Spleen (tissue), 7 donors: ENCODE measurements around the gene ST6GAL1.

ENCODE experiments used
- POLR2A ChIP-seq, 3 donors: fragments of 450-650 bp; IDR thresholded peaks; one replicate each; pipeline ENCODE4 v1.5.1; 2017; ENCODE audit warnings: antibody characterized with exemption in 3 of 3, mild to moderate bottlenecking in 1 of 3
- TF ChIP-seq, protein P1 (sequence below), 11 experiments: fragments of 200-600 bp in 7 of 11; fragments of 450-650 bp in 4 of 11; sonication (generic) in 4 of 11; IDR thresholded peaks in 8 of 11; conservative IDR thresholded peaks in 3 of 11; 1 replicate in 7 of 11; 2 replicates in 4 of 11; pipeline versions ENCODE4 v1.4.0 to v1.8.0; 2016 to 2021; ENCODE audit warnings: antibody characterized with exemption in 11 of 11, inconsistent platforms in 4 of 11, mild to moderate bottlenecking in 1 of 11
- donor health status: DM: no; HTN: no; CAD: no; lungs with moderate emphysema.
- donor health status: DM: no; HTN: no; CAD: no.
- donor health status: DM: no; HTN: no; CAD: no.

GRCh38 chr3:187072511-187072910 lies 142.2 kb downstream of the ST6GAL1 start:
- TF ChIP-seq, protein P1, sequence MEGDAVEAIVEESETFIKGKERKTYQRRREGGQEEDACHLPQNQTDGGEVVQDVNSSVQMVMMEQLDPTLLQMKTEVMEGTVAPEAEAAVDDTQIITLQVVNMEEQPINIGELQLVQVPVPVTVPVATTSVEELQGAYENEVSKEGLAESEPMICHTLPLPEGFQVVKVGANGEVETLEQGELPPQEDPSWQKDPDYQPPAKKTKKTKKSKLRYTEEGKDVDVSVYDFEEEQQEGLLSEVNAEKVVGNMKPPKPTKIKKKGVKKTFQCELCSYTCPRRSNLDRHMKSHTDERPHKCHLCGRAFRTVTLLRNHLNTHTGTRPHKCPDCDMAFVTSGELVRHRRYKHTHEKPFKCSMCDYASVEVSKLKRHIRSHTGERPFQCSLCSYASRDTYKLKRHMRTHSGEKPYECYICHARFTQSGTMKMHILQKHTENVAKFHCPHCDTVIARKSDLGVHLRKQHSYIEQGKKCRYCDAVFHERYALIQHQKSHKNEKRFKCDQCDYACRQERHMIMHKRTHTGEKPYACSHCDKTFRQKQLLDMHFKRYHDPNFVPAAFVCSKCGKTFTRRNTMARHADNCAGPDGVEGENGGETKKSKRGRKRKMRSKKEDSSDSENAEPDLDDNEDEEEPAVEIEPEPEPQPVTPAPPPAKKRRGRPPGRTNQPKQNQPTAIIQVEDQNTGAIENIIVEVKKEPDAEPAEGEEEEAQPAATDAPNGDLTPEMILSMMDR (IDR thresholded peaks at IDR 0.05 in 8 of 11, conservative IDR thresholded peaks at IDR 0.05 in 3 of 11) = no peak
- no peak for TF ChIP-seq POLR2A (IDR thresholded peaks at IDR 0.05)
